GM23338 (cell line): ENCODE results near the gene FASN. TPM values are rescaled to one million over a fixed set of nuclear protein-coding genes. Genes with fewer than 3 reads are reported as not detected.

ENCODE experiments used
- ATAC-seq: fragments of 200-7000 bp; cut with Tn5 transposase; 3 replicates; pipeline ENCODE4 v1.9.1; 2020
- DNase-seq: peaks from one replicate; pipeline ENCODE4 v3.0.0-alpha.2; 2015; ENCODE audit warnings: low spot score
- H2AFZ ChIP-seq: fragments of 200-600 bp; sonication (generic); 2 replicates; pipeline ENCODE4 v1.8.0; 2016; ENCODE audit warnings: antibody characterized with exemption, mild to moderate bottlenecking, moderate library complexity
- H3F3A ChIP-seq: fragments of 200-600 bp; sonication (generic); replicated peaks from 2 replicates; pipeline ENCODE4 v1.8.0; 2017; ENCODE audit warnings: antibody characterized with exemption, mixed run types, low read depth
- H3K27ac ChIP-seq: fragments of 200-600 bp; sonication (generic); 2 replicates; pipeline ENCODE4 v1.6.1; 2016; ENCODE audit warnings: low read depth
- H3K27me3 ChIP-seq: fragments of 200-600 bp; sonication (generic); 2 replicates; pipeline ENCODE4 v1.8.0; 2016; ENCODE audit warnings: mild to moderate bottlenecking, mixed run types, moderate library complexity; ENCODE audit not compliant: insufficient read depth
- H3K36me3 ChIP-seq: fragments of 200-600 bp; sonication (generic); 2 replicates; pipeline ENCODE4 v1.8.0; 2016; ENCODE audit warnings: mild to moderate bottlenecking; ENCODE audit not compliant: insufficient read depth
- H3K4me1 ChIP-seq: fragments of 200-600 bp; sonication (generic); 2 replicates; pipeline ENCODE4 v1.8.0; 2016; ENCODE audit warnings: mild to moderate bottlenecking, moderate library complexity; ENCODE audit not compliant: insufficient read depth
- H3K4me2 ChIP-seq: fragments of 200-600 bp; sonication (generic); 2 replicates; pipeline ENCODE4 v1.7.1; 2017; ENCODE audit warnings: mixed run types
- H3K4me3 ChIP-seq: fragments of 200-600 bp; sonication (generic); 2 replicates; pipeline ENCODE4 v1.6.1; 2016; ENCODE audit warnings: mixed run types
- H3K79me2 ChIP-seq: fragments of 200-600 bp; sonication (generic); replicated peaks from 2 replicates; pipeline ENCODE4 v1.8.0; 2017; ENCODE audit warnings: mild to moderate bottlenecking; ENCODE audit not compliant: insufficient read depth
- H3K9me2 ChIP-seq: fragments of 200-600 bp; sonication (generic); 2 replicates; pipeline ENCODE4 v1.8.0; 2017; ENCODE audit not compliant: insufficient read depth
- H4K20me1 ChIP-seq: fragments of 200-600 bp; sonication (generic); replicated peaks from 2 replicates; pipeline ENCODE4 v1.8.0; 2017; ENCODE audit warnings: mild to moderate bottlenecking; ENCODE audit not compliant: insufficient read depth
- H3K27ac Mint-ChIP-seq: 2 replicates; pipeline ENCODE4 v1.8.0; 2020; ENCODE audit warnings: inconsistent platforms, mild to moderate bottlenecking, moderate library complexity, mixed read lengths
- H3K27me3 Mint-ChIP-seq: 3 replicates; pipeline ENCODE4 v1.8.0; 2022; ENCODE audit warnings: low read depth, mild to moderate bottlenecking, moderate library complexity, mixed read lengths, inconsistent platforms; ENCODE audit not compliant: insufficient read depth, poor library complexity
- H3K36me3 Mint-ChIP-seq: 3 replicates; pipeline ENCODE4 v1.8.0; 2021; ENCODE audit warnings: low read depth, mild to moderate bottlenecking, inconsistent platforms, moderate library complexity, mixed read lengths
- H3K4me1 Mint-ChIP-seq: 3 replicates; pipeline ENCODE4 v1.8.0; 2020; ENCODE audit warnings: mild to moderate bottlenecking, inconsistent platforms, mixed read lengths
- H3K4me3 Mint-ChIP-seq: 3 replicates; pipeline ENCODE4 v1.8.0; 2021; ENCODE audit warnings: moderate library complexity, mild to moderate bottlenecking, inconsistent platforms, mixed read lengths
- H3K9me3 Mint-ChIP-seq: 3 replicates; pipeline ENCODE4 v1.8.0; 2020; ENCODE audit warnings: moderate library complexity, mild to moderate bottlenecking, inconsistent platforms, mixed read lengths
- CREB1 ChIP-seq: fragments of 250-450 bp; sonication (Bioruptor Pico); IDR thresholded peaks from 2 replicates; pipeline ENCODE4 v1.5.0; 2020; ENCODE audit warnings: low read depth, mild to moderate bottlenecking, moderate library complexity
- EZH2 ChIP-seq: fragments of 200-600 bp; sonication (generic); IDR thresholded peaks from one replicate; pipeline ENCODE4 v1.8.0; 2017; ENCODE audit warnings: antibody characterized with exemption, mild to moderate bottlenecking, low read depth; ENCODE audit not compliant: unreplicated experiment
- EZH2phosphoT487 ChIP-seq: fragments of 200-600 bp; sonication (generic); IDR thresholded peaks from one replicate; pipeline ENCODE4 v1.8.1; 2018; ENCODE audit warnings: antibody characterized with exemption; ENCODE audit not compliant: unreplicated experiment
- JUNB ChIP-seq: IDR thresholded peaks from one replicate; pipeline ENCODE4 v1.6.1; 2016; ENCODE audit warnings: antibody characterized with exemption; ENCODE audit not compliant: unreplicated experiment
- NANOG ChIP-seq: IDR thresholded peaks from 2 replicates; pipeline ENCODE4 v1.6.1; 2016; ENCODE audit warnings: antibody characterized with exemption, borderline replicate concordance
- POLR2AphosphoS5 ChIP-seq: IDR thresholded peaks from 2 replicates; pipeline ENCODE4 v1.6.1; 2016; ENCODE audit warnings: antibody characterized with exemption, low read depth
- STAT1 ChIP-seq: IDR thresholded peaks from one replicate; pipeline ENCODE4 v1.6.1; 2016; ENCODE audit warnings: antibody characterized with exemption; ENCODE audit not compliant: unreplicated experiment
- ZNF114 ChIP-seq: fragments of 250-450 bp; sonication (Bioruptor Pico); IDR thresholded peaks from 2 replicates; pipeline ENCODE4 v1.5.0; 2020; ENCODE audit warnings: mild to moderate bottlenecking, moderate library complexity
- ZNF331 ChIP-seq: fragments of 250-450 bp; sonication (Bioruptor Pico); IDR thresholded peaks from 2 replicates; pipeline ENCODE4 v1.5.0; 2020; ENCODE audit warnings: low read depth, mild to moderate bottlenecking, moderate library complexity
- ZNF462 ChIP-seq: fragments of 250-450 bp; sonication (Bioruptor Pico); IDR thresholded peaks from 2 replicates; pipeline ENCODE4 v1.5.0; 2020; ENCODE audit warnings: mild to moderate bottlenecking, moderate library complexity
- polyA plus RNA-seq: library from polyadenylated mRNA; unstranded; fragments of >200 nt; fragmentation: Nextera tagmentation; extraction: Ambion mirVana; gene quantifications from 2 replicates; pipeline ENCODE4 v1.2.1, GENCODE V29; 2016
- total RNA-seq: library from RNA; depleted of rRNA; stranded (reverse); fragments of >200 nt; shearing (Covaris generic); gene quantifications from 2 replicates; pipeline ENCODE4 v1.2.3, GENCODE V29; 2014
- TF ChIP-seq, protein P1 (sequence below): IDR thresholded peaks from 2 replicates; pipeline ENCODE4 v1.6.1; 2016; ENCODE audit warnings: antibody characterized with exemption
- TF ChIP-seq, protein P2 (sequence below), 2 experiments: fragments of 200-600 bp in 1 of 2; sonication (generic) in 1 of 2; conservative IDR thresholded peaks; 2 replicates each; pipeline versions ENCODE4 v1.5.1 to v1.6.1; 2016 to 2017; ENCODE audit warnings: antibody characterized with exemption in 2 of 2, low read depth in 2 of 2, mild to moderate bottlenecking in 2 of 2, moderate library complexity in 1 of 2
- TF ChIP-seq, protein P3 (sequence below): IDR thresholded peaks from one replicate; pipeline ENCODE4 v1.6.1; 2018; ENCODE audit warnings: antibody characterized with exemption; ENCODE audit not compliant: unreplicated experiment

FASN gene
- total and polyA plus RNA-seq, 2 experiments from 2014 or later, result 120 to 849 TPM

GRCh38 chr17:82049106-82049505 is 48.9 kb downstream of the FASN start:
- H3K4me1 ChIP-seq, result no peaks in the 10 kb centered on the region
- peaks cover 9% of the 10 kb centered on the region; the same call in 1 of the 2 replicates for H3K79me2 ChIP-seq
- no peaks in the 10 kb centered on the region for H3K36me3 ChIP-seq
- Mint-ChIP-seq H3K27ac (no peak overlapping the region), H3K36me3 (peaks cover 8% of the 10 kb centered on the region), H3K27me3 (peaks cover 11% of the 10 kb centered on the region), H3K4me3 (no peak overlapping the region), H3K4me1 (no peaks in the 10 kb centered on the region; the same call in 2 of the 3 replicates), H3K9me3 (no peaks in the 10 kb centered on the region)
- no peak overlapping the region for H3K27ac ChIP-seq
- H3K4me3 ChIP-seq, result no peak overlapping the region
- no peak for ATAC-seq
- TF ChIP-seq ZNF331 (CRISPR knock-in tag) (no peak), JUNB (no peak), ZNF114 (CRISPR knock-in tag) (no peak), EZH2phosphoT487 (no peak), POLR2AphosphoS5 (no peak), EZH2 (no peak), NANOG (no peak), ZNF462 (CRISPR knock-in tag) (no peak), CREB1 (no peak), STAT1 (no peak)
- TF ChIP-seq, protein P1, sequence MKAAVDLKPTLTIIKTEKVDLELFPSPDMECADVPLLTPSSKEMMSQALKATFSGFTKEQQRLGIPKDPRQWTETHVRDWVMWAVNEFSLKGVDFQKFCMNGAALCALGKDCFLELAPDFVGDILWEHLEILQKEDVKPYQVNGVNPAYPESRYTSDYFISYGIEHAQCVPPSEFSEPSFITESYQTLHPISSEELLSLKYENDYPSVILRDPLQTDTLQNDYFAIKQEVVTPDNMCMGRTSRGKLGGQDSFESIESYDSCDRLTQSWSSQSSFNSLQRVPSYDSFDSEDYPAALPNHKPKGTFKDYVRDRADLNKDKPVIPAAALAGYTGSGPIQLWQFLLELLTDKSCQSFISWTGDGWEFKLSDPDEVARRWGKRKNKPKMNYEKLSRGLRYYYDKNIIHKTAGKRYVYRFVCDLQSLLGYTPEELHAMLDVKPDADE, result no peak
- TF ChIP-seq, protein P2, sequence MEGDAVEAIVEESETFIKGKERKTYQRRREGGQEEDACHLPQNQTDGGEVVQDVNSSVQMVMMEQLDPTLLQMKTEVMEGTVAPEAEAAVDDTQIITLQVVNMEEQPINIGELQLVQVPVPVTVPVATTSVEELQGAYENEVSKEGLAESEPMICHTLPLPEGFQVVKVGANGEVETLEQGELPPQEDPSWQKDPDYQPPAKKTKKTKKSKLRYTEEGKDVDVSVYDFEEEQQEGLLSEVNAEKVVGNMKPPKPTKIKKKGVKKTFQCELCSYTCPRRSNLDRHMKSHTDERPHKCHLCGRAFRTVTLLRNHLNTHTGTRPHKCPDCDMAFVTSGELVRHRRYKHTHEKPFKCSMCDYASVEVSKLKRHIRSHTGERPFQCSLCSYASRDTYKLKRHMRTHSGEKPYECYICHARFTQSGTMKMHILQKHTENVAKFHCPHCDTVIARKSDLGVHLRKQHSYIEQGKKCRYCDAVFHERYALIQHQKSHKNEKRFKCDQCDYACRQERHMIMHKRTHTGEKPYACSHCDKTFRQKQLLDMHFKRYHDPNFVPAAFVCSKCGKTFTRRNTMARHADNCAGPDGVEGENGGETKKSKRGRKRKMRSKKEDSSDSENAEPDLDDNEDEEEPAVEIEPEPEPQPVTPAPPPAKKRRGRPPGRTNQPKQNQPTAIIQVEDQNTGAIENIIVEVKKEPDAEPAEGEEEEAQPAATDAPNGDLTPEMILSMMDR (conservative IDR thresholded peaks at IDR 0.05; ENCODE audit: low read depth in 2 of 2), result no peak
- TF ChIP-seq, protein P3, sequence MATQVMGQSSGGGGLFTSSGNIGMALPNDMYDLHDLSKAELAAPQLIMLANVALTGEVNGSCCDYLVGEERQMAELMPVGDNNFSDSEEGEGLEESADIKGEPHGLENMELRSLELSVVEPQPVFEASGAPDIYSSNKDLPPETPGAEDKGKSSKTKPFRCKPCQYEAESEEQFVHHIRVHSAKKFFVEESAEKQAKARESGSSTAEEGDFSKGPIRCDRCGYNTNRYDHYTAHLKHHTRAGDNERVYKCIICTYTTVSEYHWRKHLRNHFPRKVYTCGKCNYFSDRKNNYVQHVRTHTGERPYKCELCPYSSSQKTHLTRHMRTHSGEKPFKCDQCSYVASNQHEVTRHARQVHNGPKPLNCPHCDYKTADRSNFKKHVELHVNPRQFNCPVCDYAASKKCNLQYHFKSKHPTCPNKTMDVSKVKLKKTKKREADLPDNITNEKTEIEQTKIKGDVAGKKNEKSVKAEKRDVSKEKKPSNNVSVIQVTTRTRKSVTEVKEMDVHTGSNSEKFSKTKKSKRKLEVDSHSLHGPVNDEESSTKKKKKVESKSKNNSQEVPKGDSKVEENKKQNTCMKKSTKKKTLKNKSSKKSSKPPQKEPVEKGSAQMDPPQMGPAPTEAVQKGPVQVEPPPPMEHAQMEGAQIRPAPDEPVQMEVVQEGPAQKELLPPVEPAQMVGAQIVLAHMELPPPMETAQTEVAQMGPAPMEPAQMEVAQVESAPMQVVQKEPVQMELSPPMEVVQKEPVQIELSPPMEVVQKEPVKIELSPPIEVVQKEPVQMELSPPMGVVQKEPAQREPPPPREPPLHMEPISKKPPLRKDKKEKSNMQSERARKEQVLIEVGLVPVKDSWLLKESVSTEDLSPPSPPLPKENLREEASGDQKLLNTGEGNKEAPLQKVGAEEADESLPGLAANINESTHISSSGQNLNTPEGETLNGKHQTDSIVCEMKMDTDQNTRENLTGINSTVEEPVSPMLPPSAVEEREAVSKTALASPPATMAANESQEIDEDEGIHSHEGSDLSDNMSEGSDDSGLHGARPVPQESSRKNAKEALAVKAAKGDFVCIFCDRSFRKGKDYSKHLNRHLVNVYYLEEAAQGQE, result no peak
- H4K20me1 ChIP-seq, result peaks cover 8% of the 10 kb centered on the region; the same call in 1 of the 2 replicates
- DNase-seq, result no peak
- H3K27me3 ChIP-seq, result no peaks in the 10 kb centered on the region
- H3K4me2 ChIP-seq, result no peak overlapping the region
- no peak overlapping the region for H2AFZ ChIP-seq
- H3K9me2 ChIP-seq, result no peaks in the 10 kb centered on the region
- 0 out of 2 replicates have a peak, but pooled peaks cover 6% of the 10 kb centered on the region for H3F3A ChIP-seq
